Neural cell (in vitro differentiated cells): ENCODE data around the gene NUDT9.
"Not testable (repeated sequence)": the region's sequence is repeated elsewhere in the genome, so short reads cannot be mapped to it uniquely, and the experiment has no call there.

Experiments used
- CTCF ChIP-seq: fragments of 450-650 bp; IDR thresholded peaks from 2 replicates; pipeline ENCODE4 v1.5.1; 2014; ENCODE audit warnings: antibody characterized with exemption, mild to moderate bottlenecking, moderate library complexity; ENCODE audit not compliant: poor library complexity, severe bottlenecking
- EP300 ChIP-seq: fragments of 450-650 bp; conservative IDR thresholded peaks from 2 replicates; pipeline ENCODE4 v1.6.1; 2014; ENCODE audit warnings: antibody characterized with exemption, mild to moderate bottlenecking, moderate library complexity; ENCODE audit not compliant: poor library complexity, severe bottlenecking
- EZH2 ChIP-seq: fragments of 200-600, 300-800 bp; shearing (Covaris generic), sonication (generic); IDR thresholded peaks from 2 replicates; pipeline ENCODE4 v1.6.1; 2014; ENCODE audit warnings: antibody characterized with exemption, low read length, borderline replicate concordance, mild to moderate bottlenecking; ENCODE audit not compliant: insufficient read depth, poor library complexity, severe bottlenecking
- POLR2AphosphoS5 ChIP-seq: IDR thresholded peaks from 2 replicates; pipeline ENCODE4 v1.6.1; 2012
- RAD21 ChIP-seq: fragments of 450-650 bp; conservative IDR thresholded peaks from 2 replicates; pipeline ENCODE4 v1.6.1; 2014; ENCODE audit warnings: antibody characterized with exemption, mild to moderate bottlenecking, moderate library complexity
- SMC3 ChIP-seq: fragments of 450-650 bp; conservative IDR thresholded peaks from 2 replicates; pipeline ENCODE4 v1.6.1; 2014; ENCODE audit warnings: antibody characterized with exemption, mild to moderate bottlenecking, moderate library complexity; ENCODE audit not compliant: poor library complexity
- TF ChIP-seq, protein P1 (sequence below): IDR thresholded peaks from 2 replicates; pipeline ENCODE4 v1.6.1; 2012; ENCODE audit warnings: borderline replicate concordance

DNA sequence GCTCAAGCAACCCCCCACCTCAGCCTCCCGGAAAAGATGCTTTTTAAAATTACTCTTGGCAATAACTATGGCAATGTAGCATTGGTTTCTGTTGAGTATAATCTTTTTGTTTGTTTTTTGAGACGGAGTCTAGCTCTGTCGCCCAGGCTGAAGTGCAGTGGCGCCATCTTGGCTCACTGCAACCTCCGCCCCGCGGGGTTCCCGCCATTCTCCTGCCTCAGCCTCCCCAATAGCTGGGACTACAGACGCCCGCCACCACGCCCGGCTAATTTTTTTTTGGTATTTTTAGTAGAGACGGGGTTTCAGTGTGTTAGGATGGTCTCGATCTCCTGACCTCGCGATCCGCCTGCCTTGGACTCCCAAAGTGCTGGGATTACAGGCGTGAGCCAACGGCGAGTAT lies 32.3 kb upstream of the NUDT9 start:
- not testable (repeated sequence) for TF ChIP-seq CTCF, RAD21, EP300, EZH2, SMC3, POLR2AphosphoS5
- TF ChIP-seq, protein P1, sequence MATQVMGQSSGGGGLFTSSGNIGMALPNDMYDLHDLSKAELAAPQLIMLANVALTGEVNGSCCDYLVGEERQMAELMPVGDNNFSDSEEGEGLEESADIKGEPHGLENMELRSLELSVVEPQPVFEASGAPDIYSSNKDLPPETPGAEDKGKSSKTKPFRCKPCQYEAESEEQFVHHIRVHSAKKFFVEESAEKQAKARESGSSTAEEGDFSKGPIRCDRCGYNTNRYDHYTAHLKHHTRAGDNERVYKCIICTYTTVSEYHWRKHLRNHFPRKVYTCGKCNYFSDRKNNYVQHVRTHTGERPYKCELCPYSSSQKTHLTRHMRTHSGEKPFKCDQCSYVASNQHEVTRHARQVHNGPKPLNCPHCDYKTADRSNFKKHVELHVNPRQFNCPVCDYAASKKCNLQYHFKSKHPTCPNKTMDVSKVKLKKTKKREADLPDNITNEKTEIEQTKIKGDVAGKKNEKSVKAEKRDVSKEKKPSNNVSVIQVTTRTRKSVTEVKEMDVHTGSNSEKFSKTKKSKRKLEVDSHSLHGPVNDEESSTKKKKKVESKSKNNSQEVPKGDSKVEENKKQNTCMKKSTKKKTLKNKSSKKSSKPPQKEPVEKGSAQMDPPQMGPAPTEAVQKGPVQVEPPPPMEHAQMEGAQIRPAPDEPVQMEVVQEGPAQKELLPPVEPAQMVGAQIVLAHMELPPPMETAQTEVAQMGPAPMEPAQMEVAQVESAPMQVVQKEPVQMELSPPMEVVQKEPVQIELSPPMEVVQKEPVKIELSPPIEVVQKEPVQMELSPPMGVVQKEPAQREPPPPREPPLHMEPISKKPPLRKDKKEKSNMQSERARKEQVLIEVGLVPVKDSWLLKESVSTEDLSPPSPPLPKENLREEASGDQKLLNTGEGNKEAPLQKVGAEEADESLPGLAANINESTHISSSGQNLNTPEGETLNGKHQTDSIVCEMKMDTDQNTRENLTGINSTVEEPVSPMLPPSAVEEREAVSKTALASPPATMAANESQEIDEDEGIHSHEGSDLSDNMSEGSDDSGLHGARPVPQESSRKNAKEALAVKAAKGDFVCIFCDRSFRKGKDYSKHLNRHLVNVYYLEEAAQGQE: not testable (repeated sequence)
